Right lobe of liver (tissue), 4 donors: Measurements from ENCODE around the gene NLGN1.

Experiments
- CTCF ChIP-seq, 4 donors: fragments of 200-600 bp in 3 of 4; fragments of 450-650 bp in 1 of 4; IDR thresholded peaks; one replicate each; pipeline versions ENCODE4 v1.5.1 to v1.8.0; 2016 to 2022; ENCODE audit warnings: antibody characterized with exemption in 4 of 4, mild to moderate bottlenecking in 2 of 4
- POLR2A ChIP-seq: fragments of 450-650 bp; IDR thresholded peaks from one replicate; pipeline ENCODE4 v1.6.1; 2017; ENCODE audit warnings: antibody characterized with exemption, mild to moderate bottlenecking
- donor health status: DM: no; HTN: no; CAD: no.
- donor health status: DM: no; HTN: no; CAD: no.
- donor health status: DM: no; HTN: yes; CAD: no.

GRCh38 chr3:173639098-173639497 lies 241.6 kb downstream of the NLGN1 start:
- TF ChIP-seq CTCF (IDR thresholded peaks at IDR 0.05): no peak
- no peak for TF ChIP-seq POLR2A
